Right lobe of liver (tissue), 6 donors: Measurements from ENCODE around the gene WAC. TPM values are rescaled to one million over a fixed set of nuclear protein-coding genes. Genes with fewer than 3 reads are reported as not detected.

Experiments
- ATAC-seq, 4 donors: fragments of 200-7000 bp; cut with Tn5 transposase; one replicate each; pipeline ENCODE4 v1.9.1; 2020; ENCODE audit warnings: mild to moderate bottlenecking in 4 of 4, moderate library complexity in 4 of 4
- DNase-seq, 3 donors: peaks; one replicate each; pipeline ENCODE4 v3.0.0-alpha.2; 2020
- H3K27ac ChIP-seq, 3 donors: fragments of 200-600 bp; one replicate each; pipeline ENCODE4 v1.8.0; 2022
- H3K27me3 ChIP-seq, 2 donors: fragments of 200-600 bp; one replicate each; pipeline ENCODE4 v1.8.0; 2022
- H3K36me3 ChIP-seq, 4 donors: fragments of 200-600 bp; sonication (generic) in 1 of 4; one replicate each; pipeline versions ENCODE4 v1.5.1 to v1.8.0; 2017 to 2022; ENCODE audit warnings: control low read depth in 1 of 4
- H3K4me1 ChIP-seq, 4 donors: fragments of 200-600 bp; sonication (generic) in 1 of 4; one replicate each; pipeline versions ENCODE4 v1.5.1 to v1.8.0; 2017 to 2022; ENCODE audit warnings: control low read depth in 1 of 4
- H3K4me3 ChIP-seq, 3 donors: fragments of 200-600 bp; one replicate each; pipeline ENCODE4 v1.8.0; 2022
- H3K9me3 ChIP-seq, 4 donors: fragments of 200-600 bp; sonication (generic) in 1 of 4; one replicate each; pipeline versions ENCODE4 v1.5.1 to v1.8.0; 2017 to 2022; ENCODE audit warnings: control low read depth in 1 of 4
- POLR2A ChIP-seq: fragments of 450-650 bp; IDR thresholded peaks from one replicate; pipeline ENCODE4 v1.6.1; 2017; ENCODE audit warnings: antibody characterized with exemption, mild to moderate bottlenecking
- WGBS: methylation state at CpG from one replicate; pipeline ENCODE4 v1.1.6; 2018; ENCODE audit warnings: low coverage, low lambda C conversion rate; ENCODE audit not compliant: insufficient coverage; ENCODE audit errors: missing lambda C conversion rate; 5-methylcytosine and 5-hydroxymethylcytosine counted together
- intact Hi-C, 2 donors: fragments of 100-400 bp; cut with DNase I; formaldehyde crosslinking; loops; one replicate each; pipeline versions ENCODE4 v1.11.2 to v1.14.1; 2022
- total RNA-seq, 6 experiments: library from RNA; depleted of rRNA in 2 of 6; stranded (reverse); fragments of >200 nt in 2 of 6; fragmentation: NEBNext Ultra II Directional in 3 of 6; extraction: Animal tissue kit (Norgen Biotek cat#: 25700) in 3 of 6; gene quantifications; one replicate each; pipeline versions ENCODE4 v1.1.0 to v1.2.4, GENCODE V29; 2016 to 2023
- TF ChIP-seq, protein P1 (sequence below), 4 donors: fragments of 200-600 bp in 3 of 4; fragments of 450-650 bp in 1 of 4; IDR thresholded peaks; one replicate each; pipeline versions ENCODE4 v1.5.1 to v1.8.0; 2016 to 2022; ENCODE audit warnings: antibody characterized with exemption in 4 of 4, mild to moderate bottlenecking in 2 of 4
- donor health status: DM: no; HTN: yes; CAD: no.
- donor health status: DM: no; HTN: no; CAD: no.
- donor health status: DM: no; HTN: no; CAD: no.
- donor health status: DM: no; HTN: yes; CAD: no.
- donor health status: DM: no; HTN: yes; CAD: no.

Gene WAC
- total RNA-seq, 6 experiments from 2014 or later, result 34.3 to 52.4 (median 48.9) TPM

DNA sequence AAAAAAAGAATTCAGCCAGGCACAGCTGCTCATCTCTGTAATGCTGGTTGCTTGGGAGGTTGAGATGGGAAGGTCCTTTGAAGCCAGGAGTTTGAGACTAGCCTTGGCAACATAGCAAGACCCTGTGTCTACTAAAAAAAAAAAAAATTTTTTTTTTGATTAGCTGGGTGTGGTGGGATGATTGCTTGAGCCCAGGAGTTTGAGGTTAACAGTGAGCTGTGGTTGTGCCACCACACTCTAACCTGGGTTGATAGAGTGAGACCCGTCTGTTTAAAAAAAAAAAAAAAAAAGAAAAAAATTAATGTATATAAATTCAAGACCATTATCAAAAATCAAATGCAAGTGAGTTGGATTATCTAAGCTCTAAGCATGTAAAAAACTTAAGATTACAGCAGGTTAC lies 5.7 kb downstream of the WAC start:
- intact Hi-C loops, result loop anchor here in 1 of 2 donors (10.0 kb wide), 1 partner anchor 46 kb away; no protein-coding TSS in a partner anchor
- TF ChIP-seq POLR2A, result no peak
- TF ChIP-seq, protein P1, sequence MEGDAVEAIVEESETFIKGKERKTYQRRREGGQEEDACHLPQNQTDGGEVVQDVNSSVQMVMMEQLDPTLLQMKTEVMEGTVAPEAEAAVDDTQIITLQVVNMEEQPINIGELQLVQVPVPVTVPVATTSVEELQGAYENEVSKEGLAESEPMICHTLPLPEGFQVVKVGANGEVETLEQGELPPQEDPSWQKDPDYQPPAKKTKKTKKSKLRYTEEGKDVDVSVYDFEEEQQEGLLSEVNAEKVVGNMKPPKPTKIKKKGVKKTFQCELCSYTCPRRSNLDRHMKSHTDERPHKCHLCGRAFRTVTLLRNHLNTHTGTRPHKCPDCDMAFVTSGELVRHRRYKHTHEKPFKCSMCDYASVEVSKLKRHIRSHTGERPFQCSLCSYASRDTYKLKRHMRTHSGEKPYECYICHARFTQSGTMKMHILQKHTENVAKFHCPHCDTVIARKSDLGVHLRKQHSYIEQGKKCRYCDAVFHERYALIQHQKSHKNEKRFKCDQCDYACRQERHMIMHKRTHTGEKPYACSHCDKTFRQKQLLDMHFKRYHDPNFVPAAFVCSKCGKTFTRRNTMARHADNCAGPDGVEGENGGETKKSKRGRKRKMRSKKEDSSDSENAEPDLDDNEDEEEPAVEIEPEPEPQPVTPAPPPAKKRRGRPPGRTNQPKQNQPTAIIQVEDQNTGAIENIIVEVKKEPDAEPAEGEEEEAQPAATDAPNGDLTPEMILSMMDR (IDR thresholded peaks at IDR 0.05), result no peak
- Histone ChIP-seq H3K27ac (no peak overlapping the region), H3K4me3 (no peak overlapping the region), H3K27me3 (no peaks in the 10 kb centered on the region), H3K9me3 (no peaks in the 10 kb centered on the region), H3K36me3 (peaks cover 0 to 70% (median 32%) of the 10 kb centered on the region in 4 donors), H3K4me1 (peaks cover 0 to 27% (median under 1%) of the 10 kb centered on the region in 4 donors)
- WGBS, result 70% methylated on average over 1 of the region's 1 CpG
- no peak for DNase-seq
- ATAC-seq, result no peak

DNA sequence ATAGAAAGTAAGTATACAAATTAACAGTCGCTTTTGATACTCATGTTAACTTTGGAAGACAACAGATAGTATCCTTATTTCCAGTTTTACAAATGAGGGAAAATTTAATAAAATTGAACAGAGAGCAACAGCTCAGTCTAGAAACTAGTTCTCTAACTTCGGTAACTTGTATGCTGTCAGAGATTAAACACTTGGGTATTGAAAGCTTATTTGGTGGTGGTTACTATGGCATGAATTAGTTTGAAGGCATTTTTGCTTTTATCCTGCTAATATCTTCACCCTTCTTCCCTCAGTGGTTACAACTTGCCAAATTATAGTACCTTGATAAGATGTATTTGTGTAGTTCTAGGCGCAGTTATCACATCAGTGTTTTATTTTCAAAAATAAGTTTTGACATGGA lies 7.2 kb downstream of the WAC start:
- ATAC-seq (no peak), DNase-seq (no peak)
- Histone ChIP-seq H3K4me1 (peaks cover 0 to 26% (median 4%) of the 10 kb centered on the region in 4 donors), H3K36me3 (peaks cover 0 to 70% (median 32%) of the 10 kb centered on the region in 4 donors), H3K4me3 (no peak overlapping the region), H3K27ac (no peak overlapping the region), H3K27me3 (no peaks in the 10 kb centered on the region), H3K9me3 (no peaks in the 10 kb centered on the region)
- WGBS, result 79% methylated on average over 3 of the region's 3 CpGs
- no peak for TF ChIP-seq POLR2A
- TF ChIP-seq, protein P1 (IDR thresholded peaks at IDR 0.05), result no peak
- intact Hi-C loops, result no loop called here

DNA sequence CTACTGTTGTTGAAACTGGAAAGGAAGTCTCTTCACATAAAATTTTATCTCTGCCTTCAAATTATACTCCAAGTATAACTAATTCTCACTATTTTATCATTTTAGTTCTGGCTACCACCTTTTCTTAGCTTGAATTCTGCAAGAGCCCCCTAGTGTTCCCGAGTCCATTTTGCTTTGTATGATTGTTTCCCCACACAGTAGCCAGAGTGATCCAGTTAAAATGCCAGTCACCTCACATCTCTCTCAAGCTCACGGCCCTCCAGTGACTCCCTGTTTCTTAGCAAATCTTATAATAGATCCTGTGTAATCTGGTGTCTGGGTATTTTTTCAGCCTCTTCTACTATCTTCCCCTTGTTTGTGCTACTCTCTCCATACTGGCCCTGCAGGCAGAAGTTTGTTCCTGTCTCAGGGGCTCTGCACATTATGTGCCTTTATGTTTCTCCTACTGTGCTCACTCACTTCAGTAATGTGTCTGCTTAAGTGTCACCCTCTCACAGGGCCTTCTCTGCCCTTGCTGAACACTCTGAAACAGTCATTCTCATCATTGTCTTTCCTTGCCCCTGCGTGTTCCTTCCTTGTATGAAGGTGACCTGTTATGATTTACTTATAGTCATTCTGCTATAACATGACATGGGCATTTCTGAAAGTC lies 8.9 kb downstream of the WAC start:
- peaks cover 0 to 53% (median 26%) of the 10 kb centered on the region in 4 donors for H3K36me3 ChIP-seq
- H3K4me3 ChIP-seq, result no peak overlapping the region
- ATAC-seq (no peak), DNase-seq (no peak)
- peaks cover 0 to 29% (median 4%) of the 10 kb centered on the region in 4 donors for H3K4me1 ChIP-seq
- intact Hi-C loops, result no loop called here
- H3K27me3 ChIP-seq, result no peaks in the 10 kb centered on the region
- TF ChIP-seq, protein P1 (IDR thresholded peaks at IDR 0.05), result no peak
- no peak for TF ChIP-seq POLR2A
- no peaks in the 10 kb centered on the region for H3K9me3 ChIP-seq
- no peak overlapping the region for H3K27ac ChIP-seq
- WGBS, result 76% methylated on average over 3 of the region's 3 CpGs

DNA sequence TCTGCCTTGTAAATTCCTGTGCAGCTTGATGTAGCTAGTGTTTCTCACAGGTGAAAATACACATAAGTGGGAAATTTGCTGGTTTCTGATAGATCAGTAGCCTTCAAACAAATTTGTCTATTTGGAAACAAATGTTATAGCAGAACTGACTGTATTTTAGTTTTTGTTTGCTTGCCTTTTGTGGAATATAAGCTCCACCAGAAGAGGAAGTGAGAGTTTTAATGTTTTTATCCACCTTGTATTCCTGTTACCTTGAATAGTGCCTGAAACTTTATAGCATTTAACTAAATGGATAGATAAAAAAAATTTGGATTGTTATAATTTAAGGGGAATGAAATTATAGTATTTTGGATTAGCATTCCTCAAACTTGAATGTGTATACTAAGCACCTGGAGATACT lies 9.8 kb downstream of the WAC start:
- Histone ChIP-seq H3K4me3 (no peak overlapping the region), H3K27ac (no peak overlapping the region), H3K36me3 (peaks cover 0 to 44% (median 19%) of the 10 kb centered on the region in 4 donors), H3K4me1 (peaks cover 0 to 28% (median 4%) of the 10 kb centered on the region in 4 donors), H3K27me3 (no peaks in the 10 kb centered on the region), H3K9me3 (no peaks in the 10 kb centered on the region)
- TF ChIP-seq POLR2A, result no peak
- TF ChIP-seq, protein P1 (IDR thresholded peaks at IDR 0.05), result no peak
- intact Hi-C loops, result no loop called here
- ATAC-seq (no peak), DNase-seq (no peak)
